Gastrocnemius medialis (tissue), 4 donors: ENCODE data around the gene DNAL1. TPM values are rescaled to one million over a fixed set of nuclear protein-coding genes. Genes with fewer than 3 reads are reported as not detected.
A peak's percentile ranks its signal among the peaks of the same experiment; 100 is the strongest.

Source experiments
- ATAC-seq, 2 donors: fragments of 150-250 bp; one replicate each; pipeline ENCODE4 v1.9.1; 2016
- DNase-seq, 2 donors: peaks; one replicate each; pipeline ENCODE4 v3.0.0-alpha.2; 2019
- H3K27ac ChIP-seq, 4 donors: fragments of 200-600 bp; sonication (generic); 1 replicate in 1 of 4; 2 replicates in 3 of 4; pipeline ENCODE4 v1.5.1; 2016 to 2018; ENCODE audit warnings: mild to moderate bottlenecking in 2 of 4, moderate library complexity in 1 of 4
- H3K27me3 ChIP-seq, 3 donors: fragments of 200-600 bp; sonication (generic) in 2 of 3; 1 replicate in 1 of 3; 2 replicates in 2 of 3; pipeline versions ENCODE4 v1.5.1 to v1.6.0; 2016 to 2019; ENCODE audit warnings: mild to moderate bottlenecking in 1 of 3, moderate library complexity in 1 of 3
- H3K36me3 ChIP-seq, 2 donors: fragments of 200-600 bp; sonication (generic) in 1 of 2; one replicate each; pipeline ENCODE4 v1.5.1; 2017 to 2018
- H3K4me1 ChIP-seq, 2 donors: fragments of 200-600 bp; sonication (generic) in 1 of 2; one replicate each; pipeline ENCODE4 v1.5.1; 2016 to 2017; ENCODE audit warnings: mild to moderate bottlenecking in 2 of 2
- H3K4me3 ChIP-seq, 4 donors: fragments of 200-600 bp; sonication (generic) in 3 of 4; 1 replicate in 1 of 4; 2 replicates in 3 of 4; pipeline ENCODE4 v1.5.1; 2016 to 2019; ENCODE audit warnings: mild to moderate bottlenecking in 2 of 4
- H3K9me3 ChIP-seq, 3 donors: fragments of 200-600 bp; sonication (generic) in 2 of 3; 1 replicate in 1 of 3; 2 replicates in 2 of 3; pipeline ENCODE4 v1.5.1; 2016 to 2019
- CTCF ChIP-seq, 5 experiments: fragments of 450-650 bp in 3 of 5; fragments of 200-600 bp in 2 of 5; sonication (generic) in 2 of 5; IDR thresholded peaks in 4 of 5; conservative IDR thresholded peaks in 1 of 5; 1 replicate in 4 of 5; 2 replicates in 1 of 5; pipeline ENCODE4 v1.5.1; 2016 to 2019; ENCODE audit warnings: antibody characterized with exemption in 5 of 5, mild to moderate bottlenecking in 3 of 5, moderate library complexity in 3 of 5
- POLR2A ChIP-seq, 2 donors: fragments of 450-650 bp; IDR thresholded peaks; one replicate each; pipeline ENCODE4 v1.6.1; 2017; ENCODE audit warnings: antibody characterized with exemption in 2 of 2, mild to moderate bottlenecking in 2 of 2, moderate library complexity in 2 of 2
- in situ Hi-C, 4 donors: fragments of 200-750 bp; cut with MboI; loops; one replicate each; pipeline versions ENCODE4 v1.15.0 to v1.8.0; 2017; ENCODE audit warnings: low sequenced_read_pairs in 4 of 4
- intact Hi-C: fragments of 100-400 bp; cut with DNase I; formaldehyde crosslinking; loops from one replicate; pipeline ENCODE4 v1.15.1; 2023; ENCODE audit warnings: low total_unique reads
- total RNA-seq, 4 donors: library from RNA; depleted of rRNA; stranded (reverse); fragments of >200 nt; gene quantifications; one replicate each; pipeline versions ENCODE4 v1.1.0 to v1.2.3, GENCODE V29; 2016

DNAL1 gene
- total RNA-seq, 4 donors from 2014 or later: 6.4 to 8.2 (median 7.7) TPM

DNA sequence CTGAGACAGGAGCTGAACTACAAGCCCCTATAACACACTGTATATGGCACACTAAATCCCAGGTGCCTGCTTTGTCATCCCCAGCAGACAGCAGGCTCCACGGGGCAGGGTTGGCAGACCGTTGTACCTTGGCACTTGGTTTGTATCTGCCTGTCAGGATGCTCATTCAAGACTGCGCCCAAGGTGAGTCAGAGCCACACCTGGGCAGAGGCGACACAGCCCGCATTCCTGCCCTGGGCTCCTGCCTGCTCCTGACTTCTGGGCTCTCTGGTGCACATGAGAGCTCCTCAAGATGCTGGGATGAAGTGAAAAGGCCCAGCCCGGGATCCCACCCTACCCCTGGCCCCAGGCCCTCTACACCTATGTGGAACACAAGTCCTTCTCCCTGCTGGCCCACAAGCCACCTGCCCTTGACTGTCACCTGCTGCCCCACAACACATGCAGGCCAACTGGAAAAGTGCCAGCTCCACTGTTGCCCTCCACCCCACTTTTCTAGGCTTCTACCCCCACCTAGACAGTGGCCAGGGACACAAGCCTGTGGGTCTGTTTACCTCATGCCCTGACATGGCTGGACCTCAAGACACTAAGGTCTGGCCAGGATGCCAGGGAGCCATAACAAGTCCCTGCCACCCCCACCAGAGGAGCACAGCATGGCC lies 100.2 kb downstream of the DNAL1 start:
- no peaks in the 10 kb centered on the region for H3K27me3 ChIP-seq
- TF ChIP-seq POLR2A (IDR thresholded peaks at IDR 0.05) (no peak), CTCF (IDR thresholded peaks at IDR 0.05 in 4 of 5, conservative IDR thresholded peaks at IDR 0.05 in 1 of 5) (no peak)
- in situ Hi-C loops (loop anchor here in 1 of 4 donors (10.0 kb wide), 1 partner anchor 50 kb away; no protein-coding TSS in a partner anchor), intact Hi-C loops (no loop called here)
- no peaks in the 10 kb centered on the region for H3K36me3 ChIP-seq
- ATAC-seq (peak; percentile 25 to 28), DNase-seq (peak in 1 of 2 donors; percentile 58)
- H3K9me3 ChIP-seq: no peaks in the 10 kb centered on the region
- H3K27ac ChIP-seq: peak overlapping the region; percentile 71 to 85 (median 80)
- H3K4me3 ChIP-seq: no peak overlapping the region
- H3K4me1 ChIP-seq: peaks cover 93 to 100% of the 10 kb centered on the region in 2 donors

DNA sequence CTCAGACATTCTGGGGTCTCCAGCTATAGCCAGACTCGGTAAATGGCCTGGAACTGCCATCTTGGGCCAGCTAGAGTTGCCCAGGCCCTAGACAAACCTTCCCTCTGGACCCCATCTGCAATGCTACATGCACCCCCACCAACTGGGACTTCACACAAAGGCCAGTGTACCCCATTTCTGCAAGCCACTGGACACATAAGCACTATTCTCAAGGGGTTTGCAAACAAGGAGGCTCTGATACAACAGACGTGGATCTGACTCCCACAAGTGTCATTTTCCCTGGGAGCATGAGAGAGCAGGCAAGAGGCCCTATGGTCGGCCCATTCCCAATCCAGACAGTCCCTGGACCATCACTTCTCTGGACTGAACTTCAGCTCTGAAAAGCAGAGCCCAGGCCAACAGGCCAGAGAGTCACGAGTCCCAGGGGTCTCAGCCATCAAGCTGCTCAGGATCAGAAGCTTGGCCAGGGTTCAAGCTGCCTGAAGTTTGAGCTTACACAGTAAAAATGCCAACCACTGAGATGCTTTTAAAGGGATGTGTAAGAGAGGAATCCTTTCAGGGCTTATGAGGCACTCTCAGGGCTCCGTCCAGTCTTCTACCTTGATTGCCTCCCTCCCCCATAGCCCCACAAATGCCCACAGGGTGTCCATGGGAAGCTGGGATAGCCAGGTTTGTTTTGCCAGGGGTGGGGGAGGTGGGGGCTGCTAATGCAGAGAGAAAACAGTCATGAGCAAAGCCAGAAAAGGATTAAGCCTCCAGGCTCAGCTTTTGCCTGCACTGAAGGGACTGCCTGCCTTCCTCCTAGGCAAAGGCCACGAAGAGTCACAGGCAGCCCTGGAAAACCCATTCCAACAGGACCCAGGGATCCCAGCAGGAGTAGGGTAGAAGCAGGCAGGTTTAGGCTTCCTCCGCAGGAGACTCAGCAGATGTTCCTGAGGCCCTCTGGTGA lies 101.1 kb downstream of the DNAL1 start:
- Histone ChIP-seq H3K4me3 (no peak overlapping the region), H3K9me3 (no peaks in the 10 kb centered on the region), H3K36me3 (no peaks in the 10 kb centered on the region), H3K27ac (peak overlapping the region; percentile 71 to 85 (median 80)), H3K27me3 (no peaks in the 10 kb centered on the region), H3K4me1 (peaks cover 93 to 100% of the 10 kb centered on the region in 2 donors)
- in situ Hi-C loops (loop anchor here in 1 of 4 donors (10.0 kb wide), 1 partner anchor 49 kb away; no protein-coding TSS in a partner anchor), intact Hi-C loops (no loop called here)
- ATAC-seq: no peak
- no peak for TF ChIP-seq POLR2A (IDR thresholded peaks at IDR 0.05)
- no peak for TF ChIP-seq CTCF (IDR thresholded peaks at IDR 0.05 in 4 of 5, conservative IDR thresholded peaks at IDR 0.05 in 1 of 5)
- no peak for DNase-seq

- no peak overlapping the region for H3K4me3 ChIP-seq
- DNase-seq: no peak
- no peaks in the 10 kb centered on the region for H3K9me3 ChIP-seq
- ATAC-seq: no peak
- no peaks in the 10 kb centered on the region for H3K27me3 ChIP-seq
- TF ChIP-seq POLR2A (IDR thresholded peaks at IDR 0.05) (no peak), CTCF (IDR thresholded peaks at IDR 0.05 in 4 of 5, conservative IDR thresholded peaks at IDR 0.05 in 1 of 5) (peak in 3 of 5 experiments; percentile 18 to 29 (median 20))
- H3K4me1 ChIP-seq: peaks cover 93 to 100% of the 10 kb centered on the region in 2 donors
- no peaks in the 10 kb centered on the region for H3K36me3 ChIP-seq
- intact Hi-C loops: no loop called here
- H3K27ac ChIP-seq: peak overlapping the region; percentile 71 to 85 (median 80)
- in situ Hi-C loops: loop anchor here in 1 of 4 donors (10.0 kb wide), 1 partner anchor 48 kb away; no protein-coding TSS in a partner anchor
Observed at GRCh38 chr14:73746520-73747378, 102.0 kb downstream of the DNAL1 start.
